Smooth muscle cell (in vitro differentiated cells): ENCODE measurements around the gene MID1IP1. TPM values are rescaled to one million over a fixed set of nuclear protein-coding genes. Genes with fewer than 3 reads are reported as not detected.

Experiments used
- DNase-seq: peaks from one replicate; lab custom pipeline; 2025; ENCODE audit not compliant: unreplicated experiment; lab: John Stamatoyannopoulos, UW
- H2AFZ ChIP-seq: fragments of 200-600 bp; sonication (generic); 2 replicates; pipeline ENCODE4 v1.6.0; 2016; ENCODE audit warnings: antibody characterized with exemption, low read depth, mild to moderate bottlenecking
- H3F3A ChIP-seq: fragments of 200-600 bp; sonication (generic); 2 replicates; pipeline ENCODE4 v1.6.0; 2017; ENCODE audit warnings: antibody characterized with exemption, low read depth
- H3K27ac ChIP-seq: fragments of 200-600 bp; sonication (generic); 2 replicates; pipeline ENCODE4 v1.5.1; 2016; ENCODE audit warnings: low read depth, mild to moderate bottlenecking
- H3K27me3 ChIP-seq: fragments of 200-600 bp; sonication (generic); 2 replicates; pipeline ENCODE4 v1.6.1; 2016; ENCODE audit warnings: low read depth, mild to moderate bottlenecking
- H3K36me3 ChIP-seq: fragments of 200-600 bp; sonication (generic); 2 replicates; pipeline ENCODE4 v1.5.1; 2016; ENCODE audit warnings: low read depth
- H3K4me1 ChIP-seq: fragments of 200-600 bp; sonication (generic); 2 replicates; pipeline ENCODE4 v1.5.1; 2016; ENCODE audit warnings: low read depth
- H3K4me2 ChIP-seq: fragments of 200-600 bp; sonication (generic); 2 replicates; pipeline ENCODE4 v1.6.0; 2016; ENCODE audit warnings: mild to moderate bottlenecking
- H3K4me3 ChIP-seq: fragments of 200-600 bp; sonication (generic); 2 replicates; pipeline ENCODE4 v1.5.1; 2016; ENCODE audit warnings: mild to moderate bottlenecking
- H3K79me2 ChIP-seq: fragments of 200-600 bp; sonication (generic); 2 replicates; pipeline ENCODE4 v1.6.0; 2016; ENCODE audit warnings: low read depth, mild to moderate bottlenecking
- H3K9ac ChIP-seq: fragments of 200-600 bp; sonication (generic); 2 replicates; pipeline ENCODE4 v1.6.0; 2016; ENCODE audit warnings: low read depth
- H3K9me3 ChIP-seq: fragments of 200-600 bp; sonication (generic); replicated peaks from 2 replicates; pipeline ENCODE4 v1.5.1; 2016; ENCODE audit warnings: low read depth
- H4K20me1 ChIP-seq: fragments of 200-600 bp; sonication (generic); 2 replicates; pipeline ENCODE4 v1.6.0; 2016; ENCODE audit warnings: low read depth
- CTCF ChIP-seq: fragments of 200-600 bp; sonication (generic); IDR thresholded peaks from 2 replicates; pipeline ENCODE4 v1.5.1; 2017; ENCODE audit warnings: borderline replicate concordance, mild to moderate bottlenecking, antibody characterized with exemption; ENCODE audit not compliant: insufficient read depth, poor library complexity, severe bottlenecking
- WGBS: methylation state at CpG from one replicate; pipeline ENCODE4 v1.1.7; 2016; ENCODE audit warnings: low lambda C conversion rate; 5-methylcytosine and 5-hydroxymethylcytosine counted together
- polyA plus RNA-seq: library from polyadenylated mRNA; unstranded; fragments of >200 nt; fragmentation: Nextera tagmentation; extraction: Ambion mirVana; gene quantifications from 2 replicates; pipeline ENCODE4 v1.2.1, GENCODE V29; 2016
- total RNA-seq: library from RNA; depleted of rRNA; stranded (reverse); fragments of >200 nt; gene quantifications from 2 replicates; pipeline ENCODE4 v1.2.3, GENCODE V29; 2014

The MID1IP1 gene
- total and polyA plus RNA-seq, 2 experiments from 2014 or later: 33.1 to 37.7 TPM

GRCh38 chrX:38819163-38819562 is 17.9 kb downstream of the MID1IP1 start:
- H3K4me1 ChIP-seq: no peaks in the 10 kb centered on the region
- H3K79me2 ChIP-seq: no peaks in the 10 kb centered on the region
- H3F3A ChIP-seq: peaks cover 9% of the 10 kb centered on the region
- no peaks in the 10 kb centered on the region for H3K9me3 ChIP-seq
- H3K9ac ChIP-seq: no peak overlapping the region
- no peaks in the 10 kb centered on the region for H4K20me1 ChIP-seq
- WGBS: 41% methylated on average over 1 of the region's 1 CpG
- H3K27ac ChIP-seq: no peak overlapping the region
- no peak overlapping the region for H3K4me3 ChIP-seq
- H3K27me3 ChIP-seq: no peaks in the 10 kb centered on the region
- DNase-seq: no peak
- TF ChIP-seq CTCF: no peak
- no peak overlapping the region for H2AFZ ChIP-seq
- no peaks in the 10 kb centered on the region for H3K36me3 ChIP-seq
- H3K4me2 ChIP-seq: no peak overlapping the region

GRCh38 chrX:38819709-38820108 is 18.4 kb downstream of the MID1IP1 start:
- WGBS: 81% methylated on average over 1 of the region's 1 CpG
- Histone ChIP-seq H2AFZ (no peak overlapping the region), H3K79me2 (no peaks in the 10 kb centered on the region), H3K4me2 (no peak overlapping the region), H3K36me3 (no peaks in the 10 kb centered on the region), H3K27me3 (no peaks in the 10 kb centered on the region), H3K27ac (no peak overlapping the region), H3K4me1 (no peaks in the 10 kb centered on the region), H3K9me3 (no peaks in the 10 kb centered on the region), H3K9ac (no peak overlapping the region), H3K4me3 (no peak overlapping the region), H3F3A (peaks cover 9% of the 10 kb centered on the region), H4K20me1 (no peaks in the 10 kb centered on the region)
- TF ChIP-seq CTCF: no peak
- DNase-seq: no peak

- Histone ChIP-seq H3K79me2 (no peaks in the 10 kb centered on the region), H3K27me3 (no peaks in the 10 kb centered on the region), H3K4me2 (no peak overlapping the region), H3K9ac (no peak overlapping the region), H3K4me3 (no peak overlapping the region), H3F3A (peaks cover 8% of the 10 kb centered on the region), H3K36me3 (no peaks in the 10 kb centered on the region), H2AFZ (no peak overlapping the region), H3K27ac (no peak overlapping the region), H4K20me1 (no peaks in the 10 kb centered on the region), H3K4me1 (no peaks in the 10 kb centered on the region), H3K9me3 (no peaks in the 10 kb centered on the region)
- 72% methylated on average over 2 of the region's 2 CpGs for WGBS
- no peak for DNase-seq
- no peak for TF ChIP-seq CTCF
These were observed 19.5 kb downstream of the MID1IP1 start for GRCh38 chrX:38820751-38821150.

- no peak for DNase-seq
- Histone ChIP-seq H2AFZ (no peak overlapping the region), H3K36me3 (no peaks in the 10 kb centered on the region), H4K20me1 (no peaks in the 10 kb centered on the region), H3K4me3 (no peak overlapping the region), H3F3A (no peaks in the 10 kb centered on the region), H3K27me3 (no peaks in the 10 kb centered on the region), H3K79me2 (no peaks in the 10 kb centered on the region), H3K27ac (no peak overlapping the region), H3K4me1 (no peaks in the 10 kb centered on the region), H3K4me2 (no peak overlapping the region), H3K9me3 (no peaks in the 10 kb centered on the region), H3K9ac (no peak overlapping the region)
- WGBS: 81% methylated on average over 2 of the region's 2 CpGs
- TF ChIP-seq CTCF: no peak
These were observed 22.9 kb downstream of the MID1IP1 start for GRCh38 chrX:38824176-38824575.
